ENCODE results near the gene MYT1.

MYT1 gene

GRCh38 chr20:64276817-64277216 lies 112.6 kb downstream of the MYT1 start:
- no peak for TF ChIP-seq CTCF (IDR thresholded peaks at IDR 0.05; ENCODE audit: insufficient read depth, missing control alignments)
- FAIRE-seq (no peak), DNase-seq (ENCODE audit: insufficient read length, low spot score) (no peak)

DNA sequence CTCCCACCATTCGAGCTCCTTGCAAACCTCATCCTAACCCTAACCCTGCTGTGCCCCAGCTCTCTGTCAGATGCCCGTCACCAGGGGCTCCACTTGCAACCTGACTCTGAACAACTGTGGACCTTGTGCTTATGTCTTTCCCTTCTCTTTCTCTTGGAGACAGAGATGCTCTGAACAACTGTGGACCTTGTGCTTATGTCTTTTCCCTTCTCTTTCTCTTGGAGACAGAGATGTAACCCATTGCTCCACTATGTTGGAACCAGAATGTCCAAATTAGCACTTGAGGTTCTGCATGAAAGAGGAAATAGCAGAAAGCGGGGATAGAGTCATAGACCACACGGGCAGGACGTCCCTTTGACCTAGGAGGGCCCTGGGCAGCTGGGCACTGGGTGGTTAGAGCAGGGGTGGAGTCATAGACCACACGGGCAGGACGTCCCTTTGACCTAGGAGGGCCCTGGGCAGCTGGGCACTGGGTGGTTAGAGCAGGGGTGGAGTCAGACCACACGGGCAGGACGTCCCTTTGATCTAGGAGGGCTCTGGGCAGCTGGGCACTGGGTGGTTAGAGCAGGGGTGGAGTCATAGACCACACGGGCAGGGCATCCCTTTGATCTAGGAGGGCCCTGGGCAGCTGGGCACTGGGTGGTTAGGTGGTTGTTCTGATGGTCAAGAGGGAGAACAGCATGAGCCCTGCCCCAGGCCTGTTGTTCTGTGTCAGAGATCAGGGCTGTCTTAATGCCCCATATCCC lies 113.5 kb downstream of the MYT1 start:
- DNase-seq (ENCODE audit: insufficient read length, low spot score): no peak
- no peak for TF ChIP-seq CTCF (IDR thresholded peaks at IDR 0.05; ENCODE audit: insufficient read depth, missing control alignments)
- no peak for FAIRE-seq

GRCh38 chr20:64278317-64278681 lies 114.0 kb downstream of the MYT1 start:
- TF ChIP-seq CTCF (IDR thresholded peaks at IDR 0.05; ENCODE audit: insufficient read depth, missing control alignments): no peak
- no peak for FAIRE-seq
- DNase-seq (ENCODE audit: insufficient read length, low spot score): no peak

GRCh38 chr20:64279826-64280459 lies 115.7 kb downstream of the MYT1 start:
- DNase-seq (ENCODE audit: insufficient read length, low spot score) (no peak), FAIRE-seq (no peak)
- no peak for TF ChIP-seq CTCF (IDR thresholded peaks at IDR 0.05; ENCODE audit: insufficient read depth, missing control alignments)

- DNase-seq (ENCODE audit: insufficient read length, low spot score) (no peak), FAIRE-seq (no peak)
- no peak for TF ChIP-seq CTCF (IDR thresholded peaks at IDR 0.05; ENCODE audit: insufficient read depth, missing control alignments)
Measured at GRCh38 chr20:64280460-64280843, 116.2 kb downstream of the MYT1 start.

- TF ChIP-seq CTCF (IDR thresholded peaks at IDR 0.05; ENCODE audit: insufficient read depth, missing control alignments): no peak
- DNase-seq (ENCODE audit: insufficient read length, low spot score): no peak
- FAIRE-seq: no peak
Measured at GRCh38 chr20:64283646-64284045, 119.4 kb downstream of the MYT1 start.
